Nephron (organoid): Measurements from ENCODE around the gene ZNF580.
A peak's percentile ranks its signal among the peaks of the same experiment; 100 is the strongest.

Source experiments
- H3K27ac Mint-ChIP-seq, 3 experiments: 2 replicates each; pipeline ENCODE4 v1.8.0; 2020; ENCODE audit warnings: mixed read lengths in 3 of 3, mild to moderate bottlenecking in 2 of 3, moderate library complexity in 1 of 3
- H3K27me3 Mint-ChIP-seq: 2 replicates; pipeline ENCODE4 v1.8.0; 2021; ENCODE audit warnings: low read depth, mild to moderate bottlenecking, moderate library complexity, mixed read lengths
- H3K36me3 Mint-ChIP-seq: 2 replicates; pipeline ENCODE4 v1.8.0; 2020; ENCODE audit warnings: low read depth, mixed read lengths
- H3K4me1 Mint-ChIP-seq: 2 replicates; pipeline ENCODE4 v1.8.0; 2020; ENCODE audit warnings: mixed read lengths
- H3K4me3 Mint-ChIP-seq, 3 experiments: 2 replicates each; pipeline ENCODE4 v1.8.0; 2020; ENCODE audit warnings: mild to moderate bottlenecking in 3 of 3, mixed read lengths in 3 of 3, moderate library complexity in 2 of 3
- H3K9me3 Mint-ChIP-seq: 2 replicates; pipeline ENCODE4 v1.8.0; 2020; ENCODE audit warnings: mixed read lengths
- CTCF ChIP-seq, 3 experiments: fragments of 200-600 bp; sonication (generic); IDR thresholded peaks; one replicate each; pipeline ENCODE4 v1.5.0; 2021; ENCODE audit warnings: antibody characterized with exemption in 3 of 3; ENCODE audit not compliant: unreplicated experiment in 3 of 3

ZNF580 gene

GRCh38 chr19:55683449-55684261, 42.9 kb downstream of the ZNF580 start:
- peak overlapping the region; percentile 90 to 97 (median 95) for H3K27ac Mint-ChIP-seq
- peaks cover 32% of the 10 kb centered on the region for H3K36me3 Mint-ChIP-seq
- H3K4me1 Mint-ChIP-seq = peaks cover 6% of the 10 kb centered on the region
- no peaks in the 10 kb centered on the region for H3K9me3 Mint-ChIP-seq
- H3K27me3 Mint-ChIP-seq = no peaks in the 10 kb centered on the region
- H3K4me3 Mint-ChIP-seq = peak overlapping the region in 1 of 3 experiments; percentile 41
- no peak for TF ChIP-seq CTCF (IDR thresholded peaks at IDR 0.05; ENCODE audit: unreplicated experiment in 3 of 3)

- Mint-ChIP-seq H3K27me3 (no peaks in the 10 kb centered on the region), H3K36me3 (peaks cover 26% of the 10 kb centered on the region), H3K27ac (peak overlapping the region in 2 of 3 experiments; percentile 95 to 97), H3K4me3 (no peak overlapping the region), H3K4me1 (peaks cover 13% of the 10 kb centered on the region), H3K9me3 (no peaks in the 10 kb centered on the region)
- no peak for TF ChIP-seq CTCF (IDR thresholded peaks at IDR 0.05; ENCODE audit: unreplicated experiment in 3 of 3)
Observed at GRCh38 chr19:55684946-55685681, 44.3 kb downstream of the ZNF580 start.

DNA sequence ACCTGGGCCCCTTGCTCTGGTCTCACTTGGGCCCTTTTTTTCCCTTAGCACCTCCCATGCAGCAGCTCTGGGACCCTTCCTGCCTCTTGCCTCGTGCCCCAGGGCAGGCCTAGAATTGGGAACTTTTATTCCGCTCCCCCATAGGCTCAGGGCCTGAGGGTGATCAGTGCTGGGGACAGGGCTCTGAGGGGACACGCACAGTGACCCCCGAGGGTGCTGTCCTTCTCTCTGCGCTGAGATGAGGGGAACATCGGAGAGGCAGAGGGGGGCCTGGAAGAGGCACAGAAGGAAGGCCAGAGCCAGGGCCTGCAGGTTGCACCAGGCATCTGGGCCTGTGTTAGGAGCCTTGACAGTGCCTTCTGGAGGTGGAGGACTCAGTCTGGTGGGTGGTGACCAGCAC, 45.0 kb downstream of the ZNF580 start:
- peak overlapping the region in 1 of 3 experiments; percentile 75 for H3K27ac Mint-ChIP-seq
- no peak overlapping the region for H3K4me3 Mint-ChIP-seq
- no peaks in the 10 kb centered on the region for H3K9me3 Mint-ChIP-seq
- no peaks in the 10 kb centered on the region for H3K27me3 Mint-ChIP-seq
- no peak for TF ChIP-seq CTCF (IDR thresholded peaks at IDR 0.05; ENCODE audit: unreplicated experiment in 3 of 3)
- peaks cover 13% of the 10 kb centered on the region for H3K4me1 Mint-ChIP-seq
- peaks cover 26% of the 10 kb centered on the region for H3K36me3 Mint-ChIP-seq

GRCh38 chr19:55686311-55687050, 45.7 kb downstream of the ZNF580 start:
- H3K36me3 Mint-ChIP-seq = peaks cover 23% of the 10 kb centered on the region
- H3K9me3 Mint-ChIP-seq = no peaks in the 10 kb centered on the region
- no peak for TF ChIP-seq CTCF (IDR thresholded peaks at IDR 0.05; ENCODE audit: unreplicated experiment in 3 of 3)
- H3K4me1 Mint-ChIP-seq = peaks cover 13% of the 10 kb centered on the region
- H3K27ac Mint-ChIP-seq = peak overlapping the region in 1 of 3 experiments; percentile 75
- no peaks in the 10 kb centered on the region for H3K27me3 Mint-ChIP-seq
- peak overlapping the region in 1 of 3 experiments; percentile 8 for H3K4me3 Mint-ChIP-seq

DNA sequence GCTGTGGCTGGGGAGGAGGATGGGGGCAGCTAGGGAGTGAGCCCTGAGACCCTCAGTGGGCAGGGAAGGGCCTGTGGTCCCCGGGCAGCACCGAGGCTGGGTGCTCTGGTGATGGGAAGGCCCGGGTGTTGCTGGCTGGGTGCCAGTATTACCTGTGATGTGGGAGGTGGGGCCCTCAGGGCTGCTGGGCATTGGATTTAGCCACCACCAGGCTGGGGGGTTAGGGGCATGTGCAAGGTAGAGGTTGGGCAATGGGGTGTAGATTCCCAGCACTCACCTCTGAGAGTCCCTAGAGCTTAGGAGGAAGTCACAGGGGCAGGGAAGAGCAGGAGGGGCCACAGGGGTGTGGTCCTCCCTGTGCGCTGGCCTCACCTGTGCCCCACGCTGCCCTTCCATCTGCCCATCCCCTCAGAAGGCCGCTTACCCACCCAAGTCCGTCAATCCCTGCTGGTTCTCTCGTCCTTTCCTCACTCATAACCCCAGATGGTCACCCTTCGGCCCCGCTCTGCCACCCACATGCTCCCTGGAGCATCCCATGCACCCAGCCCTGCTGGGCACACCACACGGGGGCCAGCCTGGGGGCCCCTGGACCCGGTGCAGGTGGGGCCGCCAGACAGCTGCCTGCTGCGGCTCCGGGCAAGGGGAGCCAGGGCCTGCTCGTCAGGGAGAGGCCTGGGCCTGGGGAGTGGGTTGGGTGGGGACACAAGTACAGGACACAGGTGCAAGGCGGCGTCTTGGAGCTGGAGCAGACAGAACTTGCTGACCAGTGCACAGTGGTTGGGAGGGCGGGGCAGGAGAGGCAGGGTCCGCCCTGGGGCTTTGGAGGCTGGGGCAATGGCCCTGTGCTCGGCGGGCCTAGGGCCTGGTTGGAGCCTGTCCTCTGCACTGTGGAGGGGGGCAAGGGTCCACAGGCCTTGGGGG, 46.7 kb downstream of the ZNF580 start:
- H3K4me1 Mint-ChIP-seq = peaks cover 13% of the 10 kb centered on the region
- TF ChIP-seq CTCF (IDR thresholded peaks at IDR 0.05; ENCODE audit: unreplicated experiment in 3 of 3) = no peak
- H3K9me3 Mint-ChIP-seq = no peaks in the 10 kb centered on the region
- H3K27ac Mint-ChIP-seq = peak overlapping the region in 2 of 3 experiments; percentile 16 to 75
- H3K27me3 Mint-ChIP-seq = no peaks in the 10 kb centered on the region
- H3K36me3 Mint-ChIP-seq = peaks cover 23% of the 10 kb centered on the region
- no peak overlapping the region for H3K4me3 Mint-ChIP-seq
